GM12892 (cell line): ENCODE results near the gene SNRNP27.

Source experiments
- POLR2A ChIP-seq: IDR thresholded peaks from 2 replicates; pipeline ENCODE4 v1.6.1; 2011; ENCODE audit warnings: low read depth, low read length, control low read depth
- POLR2AphosphoS5 ChIP-seq: IDR thresholded peaks from 2 replicates; pipeline ENCODE4 v1.6.1; 2011; ENCODE audit warnings: low read depth, low read length, control low read depth
- TAF1 ChIP-seq: IDR thresholded peaks from 2 replicates; pipeline ENCODE4 v1.6.1; 2011; ENCODE audit warnings: low read depth, mild to moderate bottlenecking, control low read depth, low read length, borderline replicate concordance

DNA sequence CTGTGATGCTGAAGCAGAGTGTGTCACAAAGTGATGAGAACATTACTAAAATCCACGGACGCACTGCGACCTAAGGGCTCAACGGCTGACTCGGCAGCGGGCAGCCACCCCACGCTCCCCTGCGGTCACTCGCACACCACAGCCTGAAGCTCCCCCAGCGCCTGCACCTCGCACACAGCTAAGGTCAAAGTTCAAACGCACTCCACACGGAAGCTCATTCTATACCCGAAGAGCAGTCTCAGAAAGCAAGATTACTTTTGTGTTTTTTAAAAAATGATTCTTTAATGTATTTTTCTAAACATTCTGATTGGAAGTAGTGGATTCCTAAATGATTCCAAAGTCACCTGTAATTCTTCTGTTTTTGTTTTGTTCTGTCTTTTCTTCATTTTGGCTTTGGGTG, 46.0 kb downstream of the SNRNP27 start:
- no peak for TF ChIP-seq POLR2A
- TF ChIP-seq POLR2AphosphoS5 = no peak
- no peak for TF ChIP-seq TAF1
